Smooth muscle cell (in vitro differentiated cells): ENCODE data around the gene ARHGEF39. TPM values are rescaled to one million over a fixed set of nuclear protein-coding genes. Genes with fewer than 3 reads are reported as not detected.

Experiments
- DNase-seq: peaks from one replicate; lab custom pipeline; 2025; ENCODE audit not compliant: unreplicated experiment; lab: John Stamatoyannopoulos, UW
- H2AFZ ChIP-seq: fragments of 200-600 bp; sonication (generic); 2 replicates; pipeline ENCODE4 v1.6.0; 2016; ENCODE audit warnings: antibody characterized with exemption, low read depth, mild to moderate bottlenecking
- H3F3A ChIP-seq: fragments of 200-600 bp; sonication (generic); 2 replicates; pipeline ENCODE4 v1.6.0; 2017; ENCODE audit warnings: antibody characterized with exemption, low read depth
- H3K27ac ChIP-seq: fragments of 200-600 bp; sonication (generic); 2 replicates; pipeline ENCODE4 v1.5.1; 2016; ENCODE audit warnings: low read depth, mild to moderate bottlenecking
- H3K27me3 ChIP-seq: fragments of 200-600 bp; sonication (generic); 2 replicates; pipeline ENCODE4 v1.6.1; 2016; ENCODE audit warnings: low read depth, mild to moderate bottlenecking
- H3K36me3 ChIP-seq: fragments of 200-600 bp; sonication (generic); 2 replicates; pipeline ENCODE4 v1.5.1; 2016; ENCODE audit warnings: low read depth
- H3K4me1 ChIP-seq: fragments of 200-600 bp; sonication (generic); 2 replicates; pipeline ENCODE4 v1.5.1; 2016; ENCODE audit warnings: low read depth
- H3K4me2 ChIP-seq: fragments of 200-600 bp; sonication (generic); 2 replicates; pipeline ENCODE4 v1.6.0; 2016; ENCODE audit warnings: mild to moderate bottlenecking
- H3K4me3 ChIP-seq: fragments of 200-600 bp; sonication (generic); 2 replicates; pipeline ENCODE4 v1.5.1; 2016; ENCODE audit warnings: mild to moderate bottlenecking
- H3K79me2 ChIP-seq: fragments of 200-600 bp; sonication (generic); 2 replicates; pipeline ENCODE4 v1.6.0; 2016; ENCODE audit warnings: low read depth, mild to moderate bottlenecking
- H3K9ac ChIP-seq: fragments of 200-600 bp; sonication (generic); 2 replicates; pipeline ENCODE4 v1.6.0; 2016; ENCODE audit warnings: low read depth
- H3K9me3 ChIP-seq: fragments of 200-600 bp; sonication (generic); replicated peaks from 2 replicates; pipeline ENCODE4 v1.5.1; 2016; ENCODE audit warnings: low read depth
- H4K20me1 ChIP-seq: fragments of 200-600 bp; sonication (generic); 2 replicates; pipeline ENCODE4 v1.6.0; 2016; ENCODE audit warnings: low read depth
- WGBS: methylation state at CpG from one replicate; pipeline ENCODE4 v1.1.7; 2016; ENCODE audit warnings: low lambda C conversion rate; 5-methylcytosine and 5-hydroxymethylcytosine counted together
- polyA plus RNA-seq: library from polyadenylated mRNA; unstranded; fragments of >200 nt; fragmentation: Nextera tagmentation; extraction: Ambion mirVana; gene quantifications from 2 replicates; pipeline ENCODE4 v1.2.1, GENCODE V29; 2016
- total RNA-seq: library from RNA; depleted of rRNA; stranded (reverse); fragments of >200 nt; gene quantifications from 2 replicates; pipeline ENCODE4 v1.2.3, GENCODE V29; 2014
- TF ChIP-seq, protein P1 (sequence below): fragments of 200-600 bp; sonication (generic); IDR thresholded peaks from 2 replicates; pipeline ENCODE4 v1.5.1; 2017; ENCODE audit warnings: borderline replicate concordance, mild to moderate bottlenecking, antibody characterized with exemption; ENCODE audit not compliant: insufficient read depth, poor library complexity, severe bottlenecking

ARHGEF39 gene
- total and polyA plus RNA-seq, 2 experiments from 2014 or later = 1.9 to 2.1 TPM

DNA sequence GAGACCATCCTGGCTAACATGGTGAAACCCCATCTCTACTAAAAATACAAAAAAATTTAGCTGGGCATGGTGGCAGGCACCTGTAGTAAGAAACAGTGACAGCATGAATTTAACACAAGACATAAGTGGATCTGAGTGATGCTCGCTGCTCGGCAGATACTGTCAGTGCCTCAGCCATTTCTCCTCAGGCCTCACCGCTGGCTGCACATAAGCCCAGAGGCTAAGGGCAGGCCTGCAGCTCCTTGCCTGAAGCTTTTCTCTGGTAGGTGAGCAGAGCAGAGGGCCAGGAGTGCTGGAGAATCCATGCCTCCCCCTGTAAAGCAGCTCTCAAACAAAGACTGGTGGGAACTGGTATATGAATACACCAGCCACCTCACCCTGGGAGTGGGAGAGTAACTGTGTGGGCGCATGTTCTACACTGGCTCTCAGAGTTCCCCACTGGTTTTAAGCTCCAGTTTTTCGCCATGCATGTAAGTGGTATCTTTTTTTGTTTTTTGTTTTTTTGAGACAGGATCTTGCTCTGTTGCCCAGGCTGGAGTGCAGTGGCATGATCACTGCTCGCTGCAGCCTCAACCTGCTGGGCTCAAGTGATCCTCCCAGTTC lies 36.5 kb downstream of the ARHGEF39 start:
- no peak overlapping the region for H3K4me3 ChIP-seq
- 92% methylated on average over 6 of the region's 6 CpGs for WGBS

DNA sequence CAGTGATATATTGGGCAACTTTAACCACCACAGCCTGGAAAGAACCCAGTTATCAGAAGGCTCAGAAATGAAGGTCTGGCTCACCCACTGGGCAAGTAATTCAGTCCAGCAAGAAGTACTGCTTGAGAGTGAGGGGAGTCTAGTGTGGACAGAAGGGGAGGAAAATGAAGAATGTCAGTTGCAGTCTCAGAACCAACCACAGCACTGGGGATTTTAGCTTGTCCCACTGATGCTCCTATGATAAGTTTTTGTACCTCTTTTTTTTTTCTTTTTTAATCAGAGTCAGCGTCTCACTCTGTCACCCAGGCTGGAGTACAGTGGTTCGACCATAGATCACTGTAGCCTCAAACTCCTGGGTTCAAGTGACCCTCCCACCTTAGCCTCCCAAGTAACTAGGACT lies 37.4 kb downstream of the ARHGEF39 start:
- no peaks in the 10 kb centered on the region for H3K4me1 ChIP-seq
- no peaks in the 10 kb centered on the region for H3K27me3 ChIP-seq
- TF ChIP-seq, protein P1, sequence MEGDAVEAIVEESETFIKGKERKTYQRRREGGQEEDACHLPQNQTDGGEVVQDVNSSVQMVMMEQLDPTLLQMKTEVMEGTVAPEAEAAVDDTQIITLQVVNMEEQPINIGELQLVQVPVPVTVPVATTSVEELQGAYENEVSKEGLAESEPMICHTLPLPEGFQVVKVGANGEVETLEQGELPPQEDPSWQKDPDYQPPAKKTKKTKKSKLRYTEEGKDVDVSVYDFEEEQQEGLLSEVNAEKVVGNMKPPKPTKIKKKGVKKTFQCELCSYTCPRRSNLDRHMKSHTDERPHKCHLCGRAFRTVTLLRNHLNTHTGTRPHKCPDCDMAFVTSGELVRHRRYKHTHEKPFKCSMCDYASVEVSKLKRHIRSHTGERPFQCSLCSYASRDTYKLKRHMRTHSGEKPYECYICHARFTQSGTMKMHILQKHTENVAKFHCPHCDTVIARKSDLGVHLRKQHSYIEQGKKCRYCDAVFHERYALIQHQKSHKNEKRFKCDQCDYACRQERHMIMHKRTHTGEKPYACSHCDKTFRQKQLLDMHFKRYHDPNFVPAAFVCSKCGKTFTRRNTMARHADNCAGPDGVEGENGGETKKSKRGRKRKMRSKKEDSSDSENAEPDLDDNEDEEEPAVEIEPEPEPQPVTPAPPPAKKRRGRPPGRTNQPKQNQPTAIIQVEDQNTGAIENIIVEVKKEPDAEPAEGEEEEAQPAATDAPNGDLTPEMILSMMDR = no peak
- no peak overlapping the region for H3K4me2 ChIP-seq
- H3K9me3 ChIP-seq = no peaks in the 10 kb centered on the region
- H3K4me3 ChIP-seq = no peak overlapping the region
- no peak overlapping the region for H3K9ac ChIP-seq
- no peaks in the 10 kb centered on the region for H3K79me2 ChIP-seq
- H3F3A ChIP-seq = no peaks in the 10 kb centered on the region
- no peak overlapping the region for H3K27ac ChIP-seq
- no peaks in the 10 kb centered on the region for H4K20me1 ChIP-seq
- no peaks in the 10 kb centered on the region for H3K36me3 ChIP-seq
- no peak overlapping the region for H2AFZ ChIP-seq
- WGBS = 94% methylated on average over 2 of the region's 2 CpGs
- no peak for DNase-seq

More for the DNA sequence above, 36.5 kb downstream of the ARHGEF39 start:
- no peaks in the 10 kb centered on the region for H3F3A ChIP-seq
- no peaks in the 10 kb centered on the region for H3K36me3 ChIP-seq
- no peak overlapping the region for H3K4me2 ChIP-seq
- no peak overlapping the region for H3K27ac ChIP-seq
- no peaks in the 10 kb centered on the region for H4K20me1 ChIP-seq
- H3K9ac ChIP-seq = no peak overlapping the region
- TF ChIP-seq, protein P1 = no peak
- no peaks in the 10 kb centered on the region for H3K4me1 ChIP-seq
- no peaks in the 10 kb centered on the region for H3K79me2 ChIP-seq
- H3K9me3 ChIP-seq = no peaks in the 10 kb centered on the region
- DNase-seq = no peak
- no peak overlapping the region for H2AFZ ChIP-seq
- H3K27me3 ChIP-seq = no peaks in the 10 kb centered on the region

DNA sequence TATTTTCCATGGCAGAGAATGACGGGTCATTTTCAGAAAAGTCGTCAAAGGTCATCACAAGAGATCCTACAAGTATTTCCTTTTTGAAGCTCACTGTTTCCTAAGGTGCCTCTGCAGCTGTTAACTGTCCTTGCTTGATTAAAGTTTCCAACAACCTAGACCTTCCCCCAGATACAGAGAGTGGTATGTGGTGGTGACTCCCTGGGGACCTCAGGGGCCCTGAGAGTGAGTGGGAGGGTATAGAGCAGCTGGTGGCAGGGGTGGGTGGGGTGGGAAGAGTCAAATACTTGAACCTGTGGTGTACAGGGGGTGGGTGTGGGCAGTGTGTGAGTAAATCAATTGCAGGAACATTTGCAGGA lies 45.2 kb downstream of the ARHGEF39 start:
- no peak overlapping the region for H3K4me2 ChIP-seq
- no peak overlapping the region for H2AFZ ChIP-seq
- H3K36me3 ChIP-seq = no peaks in the 10 kb centered on the region
- no peak overlapping the region for H3K4me3 ChIP-seq
- 87% methylated on average over 2 of the region's 2 CpGs for WGBS
- DNase-seq = no peak
- H3K9ac ChIP-seq = no peak overlapping the region
- H3F3A ChIP-seq = no peaks in the 10 kb centered on the region
- H3K4me1 ChIP-seq = peaks cover 3% of the 10 kb centered on the region
- H4K20me1 ChIP-seq = no peaks in the 10 kb centered on the region
- peaks cover 37% of the 10 kb centered on the region for H3K27me3 ChIP-seq
- H3K27ac ChIP-seq = no peak overlapping the region
- H3K9me3 ChIP-seq = no peaks in the 10 kb centered on the region
- no peaks in the 10 kb centered on the region for H3K79me2 ChIP-seq
- TF ChIP-seq, protein P1 = no peak
